Esophagus squamous epithelium (tissue), 5 donors: ENCODE results near the gene ABCC2. TPM values are rescaled to one million over a fixed set of nuclear protein-coding genes. Genes with fewer than 3 reads are reported as not detected.

ENCODE experiments used
- DNase-seq: peaks from one replicate; lab custom pipeline; 2025; lab: John Stamatoyannopoulos, UW
- H3K27ac ChIP-seq, 4 donors: fragments of 200-600 bp; sonication (generic); one replicate each; pipeline ENCODE4 v1.5.1; 2016 to 2019; ENCODE audit warnings: mild to moderate bottlenecking in 1 of 4
- H3K27me3 ChIP-seq, 4 donors: fragments of 200-600 bp; sonication (generic); 1 replicate in 3 of 4; 2 replicates in 1 of 4; pipeline versions ENCODE4 v1.5.1 to v1.6.0; 2017 to 2021; ENCODE audit warnings: antibody characterized with exemption in 1 of 4
- H3K36me3 ChIP-seq, 3 donors: fragments of 200-600 bp; sonication (generic); one replicate each; pipeline ENCODE4 v1.5.1; 2016 to 2019
- H3K4me1 ChIP-seq, 3 donors: fragments of 200-600 bp; sonication (generic); one replicate each; pipeline ENCODE4 v1.5.1; 2017 to 2019
- H3K4me3 ChIP-seq, 4 donors: fragments of 200-600 bp; sonication (generic); 1 replicate in 3 of 4; 2 replicates in 1 of 4; pipeline ENCODE4 v1.5.1; 2016 to 2019; ENCODE audit warnings: mild to moderate bottlenecking in 2 of 4, moderate library complexity in 1 of 4
- H3K9me3 ChIP-seq, 3 donors: fragments of 200-600 bp; sonication (generic); one replicate each; pipeline ENCODE4 v1.5.1; 2016 to 2019
- CTCF ChIP-seq, 6 experiments: fragments of 450-650 bp in 4 of 6; fragments of 200-600 bp in 2 of 6; sonication (generic) in 2 of 6; IDR thresholded peaks; one replicate each; pipeline ENCODE4 v1.5.1; 2016 to 2019; ENCODE audit warnings: antibody characterized with exemption in 6 of 6, mild to moderate bottlenecking in 4 of 6, moderate library complexity in 4 of 6
- POLR2A ChIP-seq, 4 donors: fragments of 450-650 bp; IDR thresholded peaks; one replicate each; pipeline ENCODE4 v1.6.1; 2017; ENCODE audit warnings: antibody characterized with exemption in 4 of 4, mild to moderate bottlenecking in 4 of 4, moderate library complexity in 3 of 4
- WGBS, 2 donors: methylation state at CpG; one replicate each; pipeline ENCODE4 v1.1.5; 2018; 5-methylcytosine and 5-hydroxymethylcytosine counted together
- intact Hi-C: fragments of 100-400 bp; cut with DNase I; formaldehyde crosslinking; loops from one replicate; pipeline ENCODE4 v1.15.0; 2022
- total RNA-seq, 4 donors: library from RNA; depleted of rRNA; stranded (reverse); fragments of >200 nt; gene quantifications; one replicate each; pipeline ENCODE4 v1.1.0, GENCODE V29; 2016
- donor health status: DM: yes; HTN: yes; CAD: no.

ABCC2 gene
- total RNA-seq, 4 donors from 2014 or later = 0.61 to 2.2 (median 1.1) TPM

DNA sequence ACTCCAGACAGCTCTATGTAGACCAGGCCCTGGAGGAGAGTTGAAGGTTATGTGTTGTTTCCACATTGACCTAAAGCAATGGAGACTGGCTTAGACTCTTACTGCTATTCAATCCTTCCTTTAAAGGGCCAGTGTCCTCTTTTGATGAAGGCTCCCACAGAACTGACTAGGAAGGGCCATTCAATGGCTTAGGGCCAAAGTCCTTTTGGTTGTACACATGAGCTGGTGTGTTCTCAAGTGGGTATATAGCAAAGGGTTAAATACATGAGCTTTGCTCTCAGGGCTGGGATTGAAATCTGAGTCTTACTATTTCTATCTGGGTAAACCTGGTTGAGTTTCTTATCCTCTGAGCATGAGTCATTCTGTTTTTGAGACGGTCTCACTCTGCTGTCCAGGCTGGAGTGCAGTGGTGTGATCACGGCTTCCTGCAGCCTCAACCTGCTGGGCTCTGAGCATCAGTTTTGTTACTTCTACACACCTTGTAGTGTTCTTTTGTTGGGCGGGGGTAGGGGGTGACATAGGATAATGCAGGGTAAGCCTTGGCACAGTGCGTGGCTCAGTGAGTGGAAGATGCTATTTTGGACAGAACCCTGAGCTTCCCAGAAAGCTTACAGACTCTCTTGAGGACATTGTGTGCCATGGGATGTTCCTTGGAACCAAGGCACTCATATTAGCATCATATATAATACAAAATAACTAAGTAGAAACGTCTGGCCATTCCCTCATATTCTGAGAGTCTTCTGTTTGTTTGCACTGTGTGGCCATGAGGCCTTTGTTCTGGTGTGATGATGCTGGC is 90.1 kb downstream of the ABCC2 start:
- DNase-seq = no peak
- Histone ChIP-seq H3K36me3 (peaks cover 0 to 38% (median 10%) of the 10 kb centered on the region in 3 donors), H3K4me3 (no peak overlapping the region), H3K9me3 (no peaks in the 10 kb centered on the region), H3K27ac (no peak overlapping the region), H3K4me1 (no peaks in the 10 kb centered on the region), H3K27me3 (peaks cover 0 to 11% (median 0%) of the 10 kb centered on the region in 4 donors)
- WGBS, 2 donors = 59 to 72% methylated on average over 4 to 5 of the region's 5 CpGs
- no peak for TF ChIP-seq POLR2A (IDR thresholded peaks at IDR 0.05)
- no peak for TF ChIP-seq CTCF (IDR thresholded peaks at IDR 0.05)
- intact Hi-C loops = no loop called here

DNA sequence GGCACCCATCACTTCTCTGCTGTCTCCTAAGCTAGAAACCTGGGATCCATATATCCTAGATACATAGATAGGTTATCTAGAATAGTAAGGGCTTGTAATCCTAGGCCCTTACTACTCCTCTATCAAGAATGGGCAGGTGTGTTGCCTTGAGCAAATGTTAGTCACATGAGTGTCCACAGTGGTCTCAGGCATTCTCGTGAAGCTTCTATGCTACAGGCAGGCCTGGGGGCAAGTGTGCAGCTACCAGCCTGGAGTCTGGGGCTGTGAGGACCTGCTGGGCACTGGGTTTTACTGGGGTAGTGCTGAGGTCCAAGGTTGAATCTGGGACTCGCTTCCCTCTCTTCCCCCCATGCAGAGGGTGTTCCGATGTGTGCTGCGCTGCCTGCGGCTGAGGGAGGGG is 91.4 kb downstream of the ABCC2 start:
- TF ChIP-seq CTCF (IDR thresholded peaks at IDR 0.05) (no peak), POLR2A (IDR thresholded peaks at IDR 0.05) (no peak)
- Histone ChIP-seq H3K9me3 (no peaks in the 10 kb centered on the region), H3K27me3 (peaks cover 0 to 11% (median 0%) of the 10 kb centered on the region in 4 donors), H3K36me3 (peaks cover 11 to 50% (median 22%) of the 10 kb centered on the region in 3 donors), H3K4me3 (no peak overlapping the region), H3K27ac (no peak overlapping the region), H3K4me1 (no peaks in the 10 kb centered on the region)
- 87 to 94% methylated on average over 5 of the region's 5 CpGs for WGBS, 2 donors
- intact Hi-C loops = no loop called here
- DNase-seq = no peak

DNA sequence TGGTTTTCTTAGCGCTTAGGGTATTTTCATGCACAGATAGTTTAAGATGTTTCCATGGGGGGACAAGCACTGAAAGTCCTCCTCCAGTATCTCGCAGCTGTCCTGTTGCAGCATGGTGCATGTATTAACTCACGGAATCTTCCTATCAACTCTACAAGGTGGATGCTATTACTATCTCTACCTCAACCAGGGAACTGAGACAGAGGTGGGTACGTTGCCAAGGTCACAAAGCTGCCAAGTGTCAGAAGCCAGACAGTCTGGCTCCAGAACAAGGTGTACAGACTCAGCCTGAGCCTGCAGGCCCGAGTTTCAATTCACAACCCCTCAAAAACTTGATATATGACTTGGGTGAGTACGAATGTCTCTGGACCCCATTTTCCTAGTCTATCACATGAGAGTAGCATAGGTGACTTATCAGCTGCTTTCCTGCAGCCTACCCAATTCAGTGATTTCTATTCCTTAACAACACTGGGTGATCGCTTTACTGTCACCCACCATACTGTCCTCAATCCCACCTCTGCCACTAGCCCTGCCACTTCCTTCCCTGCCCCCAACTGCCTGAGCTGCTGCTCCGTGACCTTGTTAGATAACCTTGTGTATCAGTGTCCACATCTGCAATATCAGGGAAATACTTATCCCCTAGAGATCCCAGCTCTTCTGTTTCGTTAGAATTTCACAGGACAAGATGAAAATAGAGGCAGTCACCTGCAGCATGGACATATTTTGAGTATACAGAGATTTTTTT is 92.1 kb downstream of the ABCC2 start:
- 76 to 86% methylated on average over 8 to 9 of the region's 9 CpGs for WGBS, 2 donors
- peaks cover 11 to 57% (median 22%) of the 10 kb centered on the region in 3 donors for H3K36me3 ChIP-seq
- peaks cover 0 to 6% (median 0%) of the 10 kb centered on the region in 4 donors for H3K27me3 ChIP-seq
- no peak overlapping the region for H3K27ac ChIP-seq
- no peaks in the 10 kb centered on the region for H3K4me1 ChIP-seq
- intact Hi-C loops = no loop called here
- no peaks in the 10 kb centered on the region for H3K9me3 ChIP-seq
- H3K4me3 ChIP-seq = no peak overlapping the region
- TF ChIP-seq CTCF (IDR thresholded peaks at IDR 0.05) (no peak), POLR2A (IDR thresholded peaks at IDR 0.05) (no peak)
- DNase-seq = no peak

DNA sequence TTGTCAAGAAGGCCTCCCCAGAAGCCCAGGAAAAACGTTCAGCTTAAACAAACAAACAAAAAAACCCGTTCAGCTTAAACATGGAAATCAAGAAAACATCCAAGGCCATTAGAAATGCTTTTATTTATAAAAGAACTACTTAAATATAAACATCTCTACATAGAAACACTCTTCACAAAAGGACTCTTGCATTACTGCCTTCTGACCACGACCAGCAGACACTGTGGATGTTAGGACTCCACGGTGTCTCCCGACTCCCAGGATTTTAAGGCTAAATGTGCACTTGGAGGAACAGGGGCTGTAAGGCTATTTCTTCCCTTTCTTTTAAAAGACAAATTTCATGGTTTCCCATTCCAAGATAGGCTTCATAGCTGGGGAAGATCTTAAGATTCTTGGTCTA is 93.0 kb downstream of the ABCC2 start:
- Histone ChIP-seq H3K27me3 (no peaks in the 10 kb centered on the region), H3K27ac (no peak overlapping the region), H3K36me3 (peaks cover 11 to 67% (median 22%) of the 10 kb centered on the region in 3 donors), H3K9me3 (no peaks in the 10 kb centered on the region), H3K4me1 (no peaks in the 10 kb centered on the region), H3K4me3 (no peak overlapping the region)
- TF ChIP-seq CTCF (IDR thresholded peaks at IDR 0.05) (no peak), POLR2A (IDR thresholded peaks at IDR 0.05) (no peak)
- no peak for DNase-seq
- intact Hi-C loops = no loop called here
- 66 to 83% methylated on average over 5 of the region's 5 CpGs for WGBS, 2 donors
